GM10266 (cell line): ENCODE measurements around the gene TSC1.

ENCODE experiments used
- DNase-seq: peaks from one replicate; pipeline ENCODE4 v3.0.0; 2012; ENCODE audit errors: extremely low spot score
- TF ChIP-seq, protein P1 (sequence below): IDR thresholded peaks from 2 replicates; pipeline ENCODE4 v1.5.1; 2012; ENCODE audit warnings: mild to moderate bottlenecking, low read depth; ENCODE audit not compliant: control insufficient read depth, insufficient read depth; ENCODE audit errors: missing control alignments

Gene TSC1

DNA sequence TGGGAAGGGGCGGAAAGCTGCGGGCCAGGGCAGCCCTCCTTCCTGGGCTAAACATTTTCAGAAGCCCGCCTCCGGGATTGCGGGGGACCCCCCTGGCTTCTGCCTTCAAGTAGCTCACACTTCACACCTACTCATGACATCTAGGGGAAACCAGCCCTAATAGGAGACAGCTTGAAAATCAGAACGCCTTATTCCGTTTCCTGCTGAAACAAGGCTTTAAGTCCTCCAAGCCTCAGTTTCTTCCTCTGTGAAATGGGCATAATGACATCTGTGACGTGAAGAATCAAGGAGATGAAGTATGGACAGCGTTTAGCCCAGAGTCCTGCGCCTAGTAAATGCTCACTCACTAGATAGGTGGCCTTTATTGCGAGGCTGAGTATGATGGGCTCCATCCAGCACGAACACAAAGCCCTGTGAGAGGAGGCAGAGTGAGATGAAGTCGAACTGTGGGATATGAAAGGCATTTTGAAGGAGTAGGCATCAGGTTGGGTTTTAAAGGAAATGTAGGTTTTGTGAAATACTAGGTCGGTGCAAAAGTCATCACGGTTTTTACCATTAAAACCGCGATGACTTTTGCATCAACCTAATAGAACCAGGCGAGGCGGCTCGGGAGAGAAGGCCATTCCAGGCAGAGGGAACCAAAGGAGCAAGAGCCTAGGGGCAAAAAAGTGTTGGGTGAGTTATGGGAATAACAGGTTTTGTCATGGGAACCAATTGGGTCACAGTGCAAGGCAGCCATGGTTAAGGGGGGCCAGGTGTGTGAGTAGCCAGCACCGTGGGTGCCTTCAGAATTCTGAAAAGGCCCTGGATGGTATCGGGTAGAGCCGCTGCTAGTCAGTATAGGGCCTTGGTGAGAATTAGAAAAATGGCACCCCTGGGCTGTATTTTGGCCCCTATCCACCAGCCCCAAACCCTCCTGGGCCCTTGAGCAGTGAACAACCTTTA lies 1.0 kb upstream of the TSC1 start:
- peak; percentile 12 for DNase-seq
- TF ChIP-seq, protein P1, sequence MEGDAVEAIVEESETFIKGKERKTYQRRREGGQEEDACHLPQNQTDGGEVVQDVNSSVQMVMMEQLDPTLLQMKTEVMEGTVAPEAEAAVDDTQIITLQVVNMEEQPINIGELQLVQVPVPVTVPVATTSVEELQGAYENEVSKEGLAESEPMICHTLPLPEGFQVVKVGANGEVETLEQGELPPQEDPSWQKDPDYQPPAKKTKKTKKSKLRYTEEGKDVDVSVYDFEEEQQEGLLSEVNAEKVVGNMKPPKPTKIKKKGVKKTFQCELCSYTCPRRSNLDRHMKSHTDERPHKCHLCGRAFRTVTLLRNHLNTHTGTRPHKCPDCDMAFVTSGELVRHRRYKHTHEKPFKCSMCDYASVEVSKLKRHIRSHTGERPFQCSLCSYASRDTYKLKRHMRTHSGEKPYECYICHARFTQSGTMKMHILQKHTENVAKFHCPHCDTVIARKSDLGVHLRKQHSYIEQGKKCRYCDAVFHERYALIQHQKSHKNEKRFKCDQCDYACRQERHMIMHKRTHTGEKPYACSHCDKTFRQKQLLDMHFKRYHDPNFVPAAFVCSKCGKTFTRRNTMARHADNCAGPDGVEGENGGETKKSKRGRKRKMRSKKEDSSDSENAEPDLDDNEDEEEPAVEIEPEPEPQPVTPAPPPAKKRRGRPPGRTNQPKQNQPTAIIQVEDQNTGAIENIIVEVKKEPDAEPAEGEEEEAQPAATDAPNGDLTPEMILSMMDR, result no peak

DNA sequence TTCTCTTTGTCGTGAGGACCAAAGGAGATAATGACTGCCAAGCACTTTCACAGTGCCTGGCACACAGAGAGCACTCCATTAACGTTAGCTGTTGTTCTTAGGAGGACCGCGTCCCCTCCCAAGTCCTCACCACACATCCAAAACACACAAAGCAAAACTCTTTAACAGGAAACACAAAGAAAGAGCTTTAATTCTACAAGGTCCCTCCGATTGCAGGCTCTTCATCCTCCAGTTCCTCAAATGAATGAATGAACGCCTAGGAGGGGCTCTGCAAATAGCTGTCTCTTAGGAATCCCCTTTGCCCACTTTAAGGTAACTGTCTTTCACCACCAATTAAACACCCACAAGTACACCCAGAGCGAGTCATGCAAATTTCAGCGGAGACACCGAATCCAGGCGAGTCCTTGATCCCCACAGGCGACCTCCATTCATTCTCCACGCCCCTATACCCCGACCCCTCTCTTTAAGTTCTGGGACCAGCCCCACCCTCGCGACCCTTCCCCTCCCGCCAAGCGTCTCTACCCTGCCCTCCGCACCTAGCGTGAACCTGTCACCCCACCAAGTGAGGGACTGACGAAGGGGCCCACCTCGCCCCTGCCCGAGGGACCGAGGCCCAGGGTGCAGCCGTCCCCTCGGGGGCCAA lies 644 bp downstream of the TSC1 start:
- TF ChIP-seq, protein P1, result no peak
- DNase-seq, result peak; percentile 21

DNA sequence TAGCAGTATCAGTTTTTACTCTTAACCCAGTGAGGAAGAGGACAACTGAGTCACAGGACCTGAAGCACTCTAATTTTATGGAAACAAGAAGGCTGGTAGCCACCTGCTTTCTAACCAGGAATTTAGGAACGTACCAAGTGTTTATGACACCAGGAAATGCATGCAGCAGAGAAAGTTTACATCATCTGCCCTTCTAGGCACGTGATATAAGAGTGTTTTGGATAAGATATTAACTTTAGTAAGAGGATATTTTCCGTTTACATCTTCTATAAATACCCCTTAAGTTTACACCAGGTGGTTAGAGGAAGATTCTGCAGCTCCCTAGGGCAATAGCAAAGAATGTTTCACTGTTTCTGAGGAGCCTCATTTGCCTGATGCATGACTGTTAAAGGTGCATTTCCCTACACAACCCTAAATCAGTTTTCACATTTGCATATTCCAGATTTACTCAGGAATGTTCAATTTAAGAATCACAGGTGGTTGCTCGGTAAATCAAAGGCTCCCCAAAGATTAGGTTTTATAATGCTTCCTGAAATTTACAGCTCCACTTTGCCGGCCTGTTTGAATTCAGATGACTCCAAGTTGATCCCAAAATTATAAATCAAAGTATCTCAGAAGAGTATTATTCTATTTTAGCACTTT lies 1.8 kb downstream of the TSC1 start:
- TF ChIP-seq, protein P1, result no peak
- no peak for DNase-seq

DNA sequence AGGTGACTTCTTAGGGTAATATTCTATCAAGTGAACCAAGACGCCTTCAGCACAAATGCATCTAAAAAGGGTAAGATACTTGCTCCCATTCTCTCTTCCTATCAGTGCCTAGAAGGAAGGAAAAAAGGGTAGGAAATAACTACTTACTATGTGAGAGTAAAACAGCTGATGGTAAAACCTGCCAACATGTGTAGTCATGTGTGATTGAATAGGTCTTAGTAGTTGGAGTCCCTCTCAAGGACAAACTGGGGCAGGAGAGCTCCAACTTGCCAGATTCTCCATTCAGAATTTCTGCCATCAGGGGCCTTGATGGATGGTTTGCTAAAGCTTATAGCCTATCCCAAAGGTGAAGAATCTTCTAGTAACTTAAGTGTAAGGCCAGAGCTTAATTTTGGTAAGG lies 5.2 kb downstream of the TSC1 start:
- TF ChIP-seq, protein P1, result no peak

DNA sequence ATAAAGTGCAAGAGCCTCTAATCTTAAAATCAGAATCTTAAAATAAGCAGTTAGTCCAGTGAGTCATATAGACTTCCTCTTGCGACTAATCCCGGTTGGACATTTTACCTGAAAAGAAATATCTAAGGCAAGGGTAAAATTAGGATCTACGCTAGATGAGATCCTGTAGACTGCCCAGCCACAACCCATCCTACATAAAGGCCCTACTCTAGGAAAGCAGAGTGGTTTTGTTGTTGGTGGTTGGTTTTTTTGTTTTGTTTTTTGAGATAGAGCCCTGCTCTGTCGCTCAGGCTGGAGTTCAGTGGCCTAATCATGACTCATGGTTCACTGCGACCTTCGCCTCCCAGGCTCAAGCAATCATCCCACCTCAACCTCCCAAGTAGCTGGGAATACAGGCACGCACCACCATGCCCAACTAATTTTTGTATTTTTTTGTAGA lies 6.9 kb downstream of the TSC1 start:
- TF ChIP-seq, protein P1, result no peak
- no peak for DNase-seq

More for the DNA sequence above, 5.2 kb downstream of the TSC1 start:
- no peak for DNase-seq

DNA sequence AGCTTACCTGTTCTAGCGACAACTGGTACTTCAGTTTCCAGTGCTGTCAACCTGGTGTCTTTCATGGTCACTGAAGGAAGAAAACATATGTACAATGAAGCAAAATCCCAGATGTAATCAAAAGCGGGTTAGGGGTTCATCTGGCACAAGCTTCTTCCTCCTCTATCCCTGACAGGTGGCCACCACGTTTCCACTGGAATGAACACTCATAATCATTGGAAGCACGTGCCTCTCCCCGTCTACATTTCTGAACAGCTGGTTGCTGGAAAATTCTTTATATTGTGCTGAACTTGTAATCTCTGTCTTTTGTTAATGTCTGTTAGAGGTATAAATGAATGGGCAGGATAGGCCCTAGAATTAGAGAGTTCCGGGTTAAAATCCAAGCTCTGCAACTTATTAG lies 9.4 kb downstream of the TSC1 start:
- TF ChIP-seq, protein P1, result no peak
- DNase-seq, result no peak

DNA sequence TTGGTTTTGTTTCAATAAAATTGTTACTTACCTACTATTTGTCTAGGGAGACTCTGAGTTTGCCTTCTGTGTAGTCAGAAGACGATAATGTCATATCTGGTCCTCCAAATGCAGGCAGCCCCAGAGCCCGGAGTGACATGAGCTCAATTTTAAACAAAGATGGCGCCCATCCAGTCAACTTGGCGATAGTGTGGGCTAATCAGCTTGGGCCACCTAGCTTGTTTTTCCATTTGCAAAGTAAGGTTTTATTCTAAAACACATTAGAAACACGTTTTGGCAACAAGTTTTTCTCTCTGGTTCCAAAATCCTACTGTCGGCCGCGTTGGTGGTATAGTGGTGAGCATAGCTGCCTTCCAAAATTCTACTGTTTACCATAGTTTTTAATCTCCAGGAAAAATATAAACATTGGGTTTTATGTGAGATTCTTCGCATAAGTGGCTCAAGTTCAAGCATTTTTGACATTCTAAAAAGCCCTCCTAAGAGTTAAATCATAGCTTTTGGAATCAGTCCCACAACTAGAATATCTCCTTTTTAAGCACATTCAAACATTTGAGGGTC lies 13.2 kb downstream of the TSC1 start:
- TF ChIP-seq, protein P1, result no peak
- DNase-seq, result no peak
